ENCODE results near the gene SIK3. TPM values are rescaled to one million over a fixed set of nuclear protein-coding genes. Genes with fewer than 3 reads are reported as not detected.

Gene SIK3
- total and polyA plus RNA-seq, 2 donors (not counting 3 experiments of a cell fraction or from before 2014, with no cell fraction given): 10.3 to 21.3 TPM

- Histone ChIP-seq H3K79me2 (ENCODE audit: control insufficient read depth, insufficient read depth, low read length) (no peaks in the 10 kb centered on the region), H3K36me3 (ENCODE audit: control insufficient read depth in 2 of 2, extremely low read depth in 1 of 2, insufficient read depth in 2 of 2, low read length in 2 of 2) (peaks cover 0 to 16% of the 10 kb centered on the region in 2 experiments), H3K4me3 (replicated peaks in 1 of 3; ENCODE audit: insufficient read depth in 1 of 3, low read depth in 1 of 3, low read length in 3 of 3) (no peak overlapping the region), H3K9ac (replicated peaks; ENCODE audit: extremely low read depth, insufficient read depth, low read length) (no peak overlapping the region), H3K9me1 (replicated peaks; ENCODE audit: control insufficient read depth, extremely low read depth, insufficient read depth, low read length) (no peaks in the 10 kb centered on the region), H2AFZ (ENCODE audit: low read depth, low read length) (no peak overlapping the region), H3K27me3 (ENCODE audit: control insufficient read depth in 2 of 2, insufficient read depth in 2 of 2, low read length in 2 of 2) (no peaks in the 10 kb centered on the region), H4K20me1 (replicated peaks; ENCODE audit: control insufficient read depth, extremely low read depth, insufficient read depth, low read length) (no peaks in the 10 kb centered on the region), H3K4me2 (ENCODE audit: insufficient read depth, low read length) (no peak overlapping the region), H3K9me3 (replicated peaks; ENCODE audit: control insufficient read depth, insufficient read depth, low read length) (no peaks in the 10 kb centered on the region), H3K27ac (ENCODE audit: insufficient read depth, low read depth, low read length) (no peak overlapping the region), H3K4me1 (ENCODE audit: control insufficient read depth, extremely low read depth, insufficient read depth, low read length) (no peaks in the 10 kb centered on the region)
- no TSS peak for BruUV-seq (replicated peaks)
- dilution Hi-C loops (cut with MboI; ENCODE audit: extremely low pct_ligation_motif_present, low sequenced_read_pairs): no loop called here
- no peak for TF ChIP-seq FOS (IDR thresholded peaks at IDR 0.05; ENCODE audit: borderline replicate concordance, insufficient read depth, low read length)
- TF ChIP-seq GATA2 (IDR thresholded peaks at IDR 0.05; ENCODE audit: insufficient read depth, insufficient read length, low read depth, low read length): no peak
- no peak for TF ChIP-seq CTCF (IDR thresholded peaks at IDR 0.05; ENCODE audit: extremely low read depth in 1 of 2, insufficient read depth in 1 of 2, low read depth in 1 of 2, low read length in 2 of 2)
- TF ChIP-seq JUN (IDR thresholded peaks at IDR 0.05; ENCODE audit: borderline replicate concordance, insufficient read depth, insufficient read length, low read depth): no peak
- TF ChIP-seq POLR2AphosphoS5 (IDR thresholded peaks at IDR 0.05; ENCODE audit: insufficient read depth, low read depth, low read length): no peak
- TF ChIP-seq MAX (IDR thresholded peaks at IDR 0.05; ENCODE audit: insufficient read depth, insufficient read length): no peak
- TF ChIP-seq MYC (IDR thresholded peaks at IDR 0.05; ENCODE audit: low read depth, low read length): no peak
- no peak for TF ChIP-seq POLR2A (IDR thresholded peaks at IDR 0.05; ENCODE audit: low read depth, low read length)
- no peak for TF ChIP-seq EZH2 (IDR thresholded peaks at IDR 0.05; ENCODE audit: borderline replicate concordance, low read depth, low read length, severe bottlenecking)
- DNase-seq (ENCODE audit: low read depth, low spot score) (no peak), FAIRE-seq (no peak)
- intact Hi-C loops (cut with micrococcal nuclease): no loop called here
- CTCF ChIA-PET: no interaction called here
- POLR2A ChIA-PET: no interaction called here
These were observed 253.5 kb downstream of the SIK3 start for GRCh38 chr11:116844722-116845121.

All from endothelial cell of umbilical vein (primary cell).